Measurements from ENCODE around the gene TMPRSS9.

- no peak for TF ChIP-seq EZH2phosphoT487 (IDR thresholded peaks at IDR 0.05; ENCODE audit: insufficient read depth, low read depth)
- no peak for TF ChIP-seq EZH2 (IDR thresholded peaks at IDR 0.05; ENCODE audit: insufficient read depth, poor library complexity, severe bottlenecking)
Measured at GRCh38 chr19:2428756-2429711, 69.0 kb downstream of the TMPRSS9 start.

Measured in GM23248 (cell line).